GM18870 (cell line): ENCODE measurements around the gene DPH6.
"Not testable (repeated sequence)": the region's sequence is repeated elsewhere in the genome, so short reads cannot be mapped to it uniquely, and the experiment has no call there.

ENCODE experiments used
- ATAC-seq: cut with Tn5 transposase; IDR thresholded peaks from one replicate; pipeline ENCODE4 v1.9.1; 2021; ENCODE audit warnings: moderate library complexity; ENCODE audit not compliant: unreplicated experiment

DPH6 gene

GRCh38 chr15:35441279-35441678 is 104.7 kb downstream of the DPH6 start:
- ATAC-seq, result not testable (repeated sequence)

- ATAC-seq, result no peak
Measured at GRCh38 chr15:35440265-35440664, 105.7 kb downstream of the DPH6 start.

- ATAC-seq, result no peak
Measured at GRCh38 chr15:35439291-35439690, 106.7 kb downstream of the DPH6 start.

- no peak for ATAC-seq
Measured at GRCh38 chr15:35437157-35437556, 108.8 kb downstream of the DPH6 start.

GRCh38 chr15:35436422-35436821 is 109.5 kb downstream of the DPH6 start:
- ATAC-seq, result no peak

DNA sequence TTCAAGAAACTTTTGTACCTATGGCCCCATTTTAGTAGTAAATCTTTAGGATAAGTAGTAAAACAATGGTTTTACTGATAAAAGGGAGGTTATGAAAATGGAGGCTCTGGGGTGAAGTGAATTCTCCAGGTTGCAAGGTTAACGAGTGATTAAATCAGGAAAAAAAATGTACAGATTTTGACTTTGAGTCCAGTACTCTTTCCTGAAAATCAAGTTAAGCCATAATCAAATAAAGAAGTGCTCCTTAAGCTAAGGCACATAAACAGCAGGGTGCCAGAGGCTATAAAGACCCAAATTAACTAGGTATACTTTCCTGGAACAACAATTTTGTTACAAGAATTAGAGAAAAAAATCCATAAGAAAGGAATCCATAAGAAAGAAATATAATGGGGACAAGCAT is 114.7 kb downstream of the DPH6 start:
- ATAC-seq, result no peak

DNA sequence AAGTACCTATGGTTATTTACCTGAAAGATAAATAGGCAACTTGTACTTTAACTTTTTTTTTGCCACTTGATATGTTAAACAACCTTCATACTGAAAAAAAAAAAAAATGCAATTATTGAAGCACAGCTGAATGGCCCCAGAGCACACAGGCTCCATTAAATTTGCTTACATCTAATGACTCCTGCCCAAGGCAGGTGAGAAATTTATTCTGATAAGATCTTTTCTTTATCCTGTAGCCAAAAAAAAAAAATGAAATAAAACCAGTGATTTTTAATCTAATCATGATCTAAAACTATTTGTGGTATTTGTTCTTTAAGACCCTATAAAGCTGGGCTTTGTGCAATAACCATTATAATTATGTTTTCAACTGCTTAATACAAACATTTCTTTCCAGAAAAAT is 115.7 kb downstream of the DPH6 start:
- ATAC-seq, result no peak

DNA sequence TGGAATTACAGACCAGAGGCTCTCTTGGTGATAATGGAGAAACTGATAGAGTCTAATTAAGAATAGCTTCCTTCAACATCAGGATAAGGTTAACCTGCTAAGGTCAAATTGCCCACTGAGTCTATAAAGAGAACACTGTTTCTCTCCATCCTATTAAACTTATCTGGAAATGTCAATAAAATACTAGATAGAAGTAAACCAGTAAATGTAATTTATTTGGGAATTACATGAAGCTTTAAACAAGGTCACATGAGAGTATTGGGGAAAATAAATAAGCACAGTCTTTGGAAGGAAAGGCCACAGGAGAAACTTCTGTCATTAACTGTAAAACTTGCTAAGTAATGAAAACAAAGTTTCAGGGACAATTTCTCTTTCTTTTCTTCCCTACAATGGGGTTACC is 118.5 kb downstream of the DPH6 start:
- no peak for ATAC-seq

DNA sequence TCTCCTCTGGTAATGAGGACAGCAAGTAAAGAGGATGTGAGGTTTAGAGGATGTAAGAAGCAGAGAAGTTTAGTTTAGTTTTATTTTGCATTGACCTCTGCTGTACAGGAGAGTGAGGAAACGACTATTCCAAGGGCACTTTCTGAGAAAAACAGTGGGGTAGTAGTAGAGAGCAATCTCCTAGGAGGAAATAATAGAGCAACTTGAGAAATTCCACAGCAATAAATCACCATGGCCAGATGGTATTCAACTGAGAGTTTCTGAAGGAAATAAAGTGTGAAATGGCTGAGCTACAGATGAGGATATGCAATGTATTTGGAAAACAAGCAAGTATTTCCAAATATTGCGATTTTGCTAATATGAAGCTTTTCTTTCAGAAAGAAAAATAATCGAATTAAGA is 118.9 kb downstream of the DPH6 start:
- no peak for ATAC-seq

DNA sequence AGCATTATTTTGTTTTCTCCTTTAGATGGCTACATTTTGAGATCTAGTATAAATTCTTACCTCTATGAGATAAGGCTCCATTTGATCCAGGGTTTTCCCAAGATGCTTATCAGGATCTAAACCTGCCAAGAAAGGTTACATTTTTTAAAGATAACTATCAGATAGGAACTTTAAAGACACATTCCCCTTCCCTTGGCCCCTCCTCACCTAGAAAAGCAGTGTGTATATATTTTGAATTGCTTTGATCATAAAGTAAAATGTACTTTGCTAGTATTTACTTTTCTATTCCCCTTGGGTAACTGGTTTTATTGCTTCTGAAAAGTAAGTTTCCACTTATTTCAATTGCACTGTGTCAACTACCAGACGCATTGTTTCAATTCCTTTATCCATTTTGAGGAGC is 135.2 kb downstream of the DPH6 start:
- no peak for ATAC-seq

DNA sequence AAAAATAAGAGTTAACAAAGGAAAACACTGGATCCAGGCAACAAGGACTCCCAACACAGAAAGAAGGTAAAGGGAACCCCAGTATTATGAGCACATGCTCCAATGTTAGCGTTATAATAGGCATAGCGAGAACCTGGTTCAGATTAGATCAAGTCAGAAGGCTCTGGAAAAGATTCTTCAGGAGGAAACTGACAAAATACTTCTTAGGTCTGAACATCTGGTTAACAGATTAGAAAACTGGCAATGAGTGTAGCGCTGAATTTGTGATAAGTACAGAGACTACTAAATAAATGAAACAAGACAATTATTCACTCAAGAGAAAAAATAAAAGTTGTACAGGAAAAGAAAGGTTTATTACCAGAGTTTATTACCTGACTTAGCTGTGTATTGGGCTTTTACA is 146.1 kb downstream of the DPH6 start:
- ATAC-seq, result no peak

- no peak for ATAC-seq
Measured at GRCh38 chr15:35397027-35397426, 148.9 kb downstream of the DPH6 start.

DNA sequence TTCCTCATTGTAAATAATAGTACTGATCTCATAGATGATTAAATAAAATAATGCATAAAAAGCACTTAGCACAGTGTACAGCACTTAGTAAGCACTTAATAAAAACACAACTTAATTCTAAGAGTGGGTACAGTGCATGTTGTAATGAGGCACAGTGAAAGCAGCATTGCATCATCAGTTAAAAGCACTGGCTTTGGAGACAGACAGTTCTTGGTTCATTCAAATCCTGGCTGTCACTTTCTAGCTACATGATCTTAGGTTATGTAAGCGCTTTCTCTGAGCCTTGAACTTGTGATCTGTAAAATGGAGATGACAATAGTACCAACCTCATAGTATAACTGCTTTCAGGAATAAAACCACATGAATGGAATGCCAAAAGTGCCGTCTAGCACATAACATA is 151.5 kb downstream of the DPH6 start:
- ATAC-seq, result no peak

GRCh38 chr15:35393398-35393797 is 152.6 kb downstream of the DPH6 start:
- ATAC-seq, result no peak

- not testable (repeated sequence) for ATAC-seq
Measured at GRCh38 chr15:35391408-35391984, 154.5 kb downstream of the DPH6 start.

DNA sequence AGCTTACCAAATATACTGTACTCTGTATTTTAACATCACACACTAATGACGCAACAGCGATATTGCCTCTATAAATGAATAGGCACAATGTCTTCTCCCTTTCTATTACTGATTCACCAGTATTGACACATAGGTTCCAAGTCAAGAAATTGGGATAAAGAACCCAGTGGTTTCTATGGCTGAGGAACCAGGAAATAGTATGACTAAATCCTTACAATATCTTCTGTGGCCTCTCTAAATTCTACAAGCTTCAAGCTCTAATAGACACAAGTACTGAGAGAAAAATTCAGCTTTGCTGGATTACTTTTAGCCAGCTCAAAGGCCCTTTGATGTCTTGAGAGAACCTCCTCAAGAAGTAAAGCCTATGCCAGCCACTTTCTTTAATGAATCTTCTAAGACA is 162.5 kb downstream of the DPH6 start:
- ATAC-seq, result no peak

DNA sequence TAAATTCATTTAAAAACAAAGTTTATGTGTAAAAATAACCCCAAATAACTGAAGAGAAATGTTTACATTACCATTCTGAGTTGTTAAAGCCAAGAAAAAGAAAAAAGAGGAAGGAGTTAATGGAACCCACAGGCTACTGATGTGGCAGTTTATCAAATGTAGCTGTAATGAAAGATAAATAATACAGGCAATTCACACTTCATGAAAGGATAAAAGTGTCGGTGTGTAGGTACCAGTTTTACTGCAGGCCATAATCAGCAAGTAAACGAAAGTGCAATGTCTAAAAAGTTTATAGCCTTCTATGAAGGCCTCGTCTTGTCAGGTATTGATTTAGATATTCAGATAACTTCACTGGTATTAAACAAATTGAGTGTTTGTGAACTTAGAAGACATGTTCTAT is 164.6 kb downstream of the DPH6 start:
- no peak for ATAC-seq

DNA sequence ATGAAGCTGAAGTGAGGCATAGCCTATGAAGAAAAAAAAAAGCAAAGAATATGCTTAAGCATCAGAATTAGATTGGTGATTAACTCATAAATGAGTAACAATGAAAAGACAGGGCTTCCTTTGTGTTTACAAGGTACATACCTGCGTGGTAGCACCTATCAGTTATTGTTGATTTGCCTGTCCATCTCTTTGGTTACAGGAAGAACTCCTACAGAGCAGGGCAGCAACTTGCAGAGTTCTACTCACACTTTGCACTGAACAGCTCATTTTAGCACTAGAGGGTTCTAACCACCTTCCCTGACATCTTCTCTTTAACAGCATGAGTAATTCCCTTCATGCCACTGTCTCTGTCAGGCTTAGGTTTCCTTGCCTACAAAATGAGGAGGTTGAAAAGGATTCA is 166.0 kb downstream of the DPH6 start:
- no peak for ATAC-seq

GRCh38 chr15:35378454-35378853 is 167.5 kb downstream of the DPH6 start:
- not testable (repeated sequence) for ATAC-seq

DNA sequence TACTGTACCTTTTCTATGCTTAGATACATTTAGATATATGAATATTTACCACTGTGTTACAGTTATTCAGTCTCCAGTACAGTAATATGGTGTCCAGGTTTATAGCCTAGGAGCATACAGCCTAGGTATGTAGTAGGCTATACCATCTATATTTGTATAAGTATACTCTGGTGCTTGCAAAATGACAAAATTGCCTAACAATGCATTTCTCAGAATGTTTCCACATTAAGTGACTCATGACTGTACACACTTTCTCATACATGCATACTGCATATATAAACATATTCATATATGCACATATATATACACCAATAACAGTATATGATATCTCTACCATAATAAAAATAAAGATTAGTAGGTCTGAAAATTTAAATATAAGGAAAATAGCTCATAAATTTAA is 169.3 kb downstream of the DPH6 start:
- ATAC-seq, result no peak

- no peak for ATAC-seq
Measured at GRCh38 chr15:35374661-35375060, 171.3 kb downstream of the DPH6 start.

DNA sequence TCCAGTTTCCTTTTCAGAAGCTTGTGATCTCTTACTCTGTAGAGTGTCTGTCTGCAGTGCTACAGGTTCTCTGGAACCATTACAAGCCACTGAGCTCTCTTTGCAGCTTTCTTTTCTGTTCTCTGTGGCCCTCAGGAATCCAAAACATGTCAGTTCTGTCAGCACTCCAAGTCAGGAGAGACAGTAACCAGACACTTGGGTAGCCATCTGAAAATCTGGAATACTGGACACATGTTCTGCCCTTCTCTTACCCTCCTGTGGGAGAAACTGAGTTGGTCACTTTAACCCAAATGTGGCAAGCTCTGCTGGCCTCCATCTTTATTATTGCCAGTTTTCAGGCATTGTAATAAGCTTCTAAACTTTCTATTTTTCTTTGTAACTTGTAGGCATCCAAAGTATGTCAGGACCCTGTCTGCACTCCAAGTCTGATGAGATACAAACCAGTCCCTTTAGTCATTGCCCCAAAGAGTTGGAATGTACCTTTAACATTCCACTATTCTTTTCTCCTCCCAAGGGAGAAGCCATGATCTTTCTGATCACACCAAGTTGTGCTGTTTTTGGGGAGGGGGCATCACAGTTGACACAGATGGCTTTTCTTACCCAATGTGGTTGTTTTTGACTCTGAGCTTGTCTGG is 183.7 kb downstream of the DPH6 start:
- no peak for ATAC-seq

GRCh38 chr15:35358824-35359223 is 187.1 kb downstream of the DPH6 start:
- no peak for ATAC-seq
